Retinal pigment epithelial cell (primary cell): Measurements from ENCODE around the gene TIMM44.

ENCODE experiments used
- DNase-seq: peaks from one replicate; pipeline ENCODE4 v3.0.0-alpha.2; 2010; ENCODE audit warnings: low read depth
- H3K4me3 ChIP-seq: 2 replicates; pipeline ENCODE4 v1.5.1; 2011; ENCODE audit warnings: mild to moderate bottlenecking, low read length, control low read depth, moderate library complexity
- TF ChIP-seq, protein P1 (sequence below): conservative IDR thresholded peaks from 2 replicates; pipeline ENCODE4 v1.5.1; 2011; ENCODE audit warnings: low read depth, low read length, control low read depth, inconsistent platforms

TIMM44 gene

DNA sequence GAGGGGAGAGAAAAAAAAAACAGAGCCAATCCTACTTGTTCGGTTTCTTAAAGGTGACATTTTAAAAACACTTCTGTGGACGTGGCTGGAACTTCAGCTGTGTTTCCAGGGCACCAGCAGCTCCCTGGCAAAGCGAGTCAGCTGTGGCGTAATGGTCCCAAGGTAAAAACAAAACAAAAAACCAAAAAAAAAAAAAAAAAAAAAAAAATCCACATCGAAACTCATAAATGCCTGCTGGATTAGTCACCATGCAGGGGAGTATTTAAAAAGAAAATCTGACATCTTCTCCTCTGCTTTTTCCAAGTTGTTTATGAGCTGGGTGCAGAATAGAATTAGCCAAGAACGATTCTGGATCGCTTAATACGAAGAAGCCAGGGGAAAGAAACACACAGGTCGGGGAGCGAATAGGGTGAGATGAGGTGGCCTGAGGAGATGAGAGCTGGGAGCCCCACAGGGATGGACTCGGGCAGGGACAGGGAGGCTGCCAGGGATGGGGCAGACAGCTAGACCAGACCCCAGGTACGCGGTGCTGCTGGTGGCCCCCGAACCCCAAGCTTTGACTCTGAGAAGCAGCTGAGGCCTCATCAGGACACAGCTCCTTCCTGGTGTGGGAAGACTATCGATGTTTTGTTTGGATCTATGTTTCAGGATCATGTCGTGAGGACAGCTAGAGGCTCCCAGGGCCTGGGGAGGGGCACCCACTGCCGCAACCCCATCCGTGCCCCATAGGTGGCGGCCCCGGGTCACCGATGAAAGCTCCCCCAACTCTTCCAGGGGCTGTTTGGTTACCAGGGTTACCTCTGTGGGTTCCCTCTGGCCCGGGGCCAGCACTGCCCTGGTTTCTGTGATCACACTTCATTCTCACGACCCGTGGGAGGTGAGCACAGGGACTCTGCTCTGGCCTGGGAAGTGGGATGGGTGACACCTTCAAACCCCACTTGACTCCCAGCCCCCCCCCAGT lies 14.4 kb downstream of the TIMM44 start:
- H3K4me3 ChIP-seq, result no peak overlapping the region
- DNase-seq, result peak; percentile 35
- TF ChIP-seq, protein P1, sequence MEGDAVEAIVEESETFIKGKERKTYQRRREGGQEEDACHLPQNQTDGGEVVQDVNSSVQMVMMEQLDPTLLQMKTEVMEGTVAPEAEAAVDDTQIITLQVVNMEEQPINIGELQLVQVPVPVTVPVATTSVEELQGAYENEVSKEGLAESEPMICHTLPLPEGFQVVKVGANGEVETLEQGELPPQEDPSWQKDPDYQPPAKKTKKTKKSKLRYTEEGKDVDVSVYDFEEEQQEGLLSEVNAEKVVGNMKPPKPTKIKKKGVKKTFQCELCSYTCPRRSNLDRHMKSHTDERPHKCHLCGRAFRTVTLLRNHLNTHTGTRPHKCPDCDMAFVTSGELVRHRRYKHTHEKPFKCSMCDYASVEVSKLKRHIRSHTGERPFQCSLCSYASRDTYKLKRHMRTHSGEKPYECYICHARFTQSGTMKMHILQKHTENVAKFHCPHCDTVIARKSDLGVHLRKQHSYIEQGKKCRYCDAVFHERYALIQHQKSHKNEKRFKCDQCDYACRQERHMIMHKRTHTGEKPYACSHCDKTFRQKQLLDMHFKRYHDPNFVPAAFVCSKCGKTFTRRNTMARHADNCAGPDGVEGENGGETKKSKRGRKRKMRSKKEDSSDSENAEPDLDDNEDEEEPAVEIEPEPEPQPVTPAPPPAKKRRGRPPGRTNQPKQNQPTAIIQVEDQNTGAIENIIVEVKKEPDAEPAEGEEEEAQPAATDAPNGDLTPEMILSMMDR, result peak; percentile 56

DNA sequence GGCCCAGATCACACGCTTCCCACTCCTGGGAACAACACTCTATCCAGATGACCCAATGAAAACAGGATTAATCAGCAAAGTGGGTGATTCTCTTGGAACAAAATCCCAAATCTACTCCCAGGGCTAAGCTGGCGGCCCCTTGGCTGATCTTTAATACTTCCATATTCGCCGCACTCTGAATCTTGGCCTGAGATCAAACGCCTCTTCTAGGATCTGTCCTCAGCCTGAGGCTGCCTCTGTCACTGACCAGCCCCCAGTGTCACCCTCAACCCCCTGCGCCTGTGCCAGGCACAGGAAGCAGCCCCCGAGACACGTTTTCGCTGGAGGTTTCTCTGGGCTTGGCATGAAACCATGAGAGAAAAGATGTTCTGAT lies 15.1 kb downstream of the TIMM44 start:
- TF ChIP-seq, protein P1, result no peak
- H3K4me3 ChIP-seq, result no peak overlapping the region
- DNase-seq, result no peak

DNA sequence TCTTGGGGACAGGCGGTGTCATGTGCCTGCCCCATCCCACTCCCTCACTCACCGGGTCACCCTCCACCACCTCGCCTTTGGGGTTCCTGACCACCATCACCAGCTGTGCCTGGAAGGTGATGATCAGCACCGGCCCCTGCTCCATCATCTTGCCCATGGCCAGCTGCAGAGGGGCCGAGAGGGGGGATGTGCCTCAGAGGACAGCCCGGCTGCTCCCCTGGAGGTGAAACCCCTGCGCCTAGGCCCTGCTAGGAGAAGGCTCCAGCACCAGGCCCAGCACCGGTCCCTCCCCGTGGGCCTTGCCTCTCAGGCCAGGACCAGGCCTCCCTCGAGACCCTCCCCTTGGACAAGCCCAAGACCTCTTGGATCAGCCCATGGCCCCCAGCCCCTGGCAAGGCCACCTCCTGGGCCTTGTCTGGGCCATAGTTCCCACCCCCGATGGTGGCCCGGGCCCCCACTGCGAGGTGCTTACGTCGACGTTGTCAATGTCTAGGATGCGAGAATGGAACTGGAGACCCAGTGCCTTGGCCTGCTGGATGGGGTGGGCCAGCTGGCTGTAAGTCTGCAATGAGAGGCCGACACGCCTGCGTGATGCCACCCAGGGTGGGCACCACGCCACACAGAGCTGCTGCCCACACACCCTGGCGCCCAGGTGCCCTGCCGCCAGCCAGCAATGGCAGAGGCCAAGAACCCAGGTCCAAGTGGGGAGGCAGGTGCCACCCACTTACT lies 15.7 kb downstream of the TIMM44 start:
- TF ChIP-seq, protein P1, result no peak
- H3K4me3 ChIP-seq, result no peak overlapping the region
- DNase-seq, result no peak

DNA sequence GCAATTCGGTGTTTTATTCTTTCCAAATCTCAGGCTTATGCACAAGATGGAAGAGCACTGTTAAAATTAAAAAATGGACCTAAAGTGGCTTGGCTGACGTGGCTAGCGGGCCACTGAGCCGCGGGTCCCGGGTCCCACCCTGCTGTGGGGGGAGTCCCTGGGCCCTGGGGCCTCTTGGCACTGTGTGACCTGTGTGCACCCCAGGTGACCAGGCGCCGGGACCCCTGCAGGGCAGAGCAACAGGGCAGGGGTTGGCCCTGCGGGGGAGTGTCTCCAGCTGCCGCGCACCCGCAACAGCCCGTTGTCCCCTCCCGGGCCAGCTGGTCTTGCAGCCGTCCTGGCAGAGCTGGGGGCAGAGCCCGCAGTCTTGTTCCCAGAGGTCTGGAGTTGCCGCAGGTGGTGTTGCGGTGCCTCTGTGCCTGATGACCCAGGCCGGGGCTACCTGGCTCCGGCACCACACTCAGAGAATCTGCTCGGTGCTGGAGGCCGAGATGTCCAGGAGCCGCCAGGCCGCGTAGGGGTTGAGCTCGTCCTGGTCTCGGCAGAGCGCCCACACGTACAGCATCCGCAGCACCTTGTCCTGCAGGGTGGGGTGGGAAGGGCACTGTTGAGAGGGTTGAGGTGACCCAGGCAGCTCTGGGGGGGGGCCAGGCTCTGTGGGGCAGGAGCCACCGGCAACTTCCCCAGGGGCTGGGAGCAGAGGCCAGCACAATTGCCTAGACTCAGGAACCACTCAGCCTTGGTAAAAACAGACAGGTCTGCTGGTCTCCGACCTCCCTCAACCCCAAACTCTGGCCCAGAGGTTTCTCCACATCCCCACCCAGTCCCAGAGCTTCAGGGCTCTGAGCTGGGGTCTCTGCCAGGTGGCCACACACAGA lies 16.5 kb downstream of the TIMM44 start:
- no peak overlapping the region for H3K4me3 ChIP-seq
- TF ChIP-seq, protein P1, result no peak
- DNase-seq, result no peak

DNA sequence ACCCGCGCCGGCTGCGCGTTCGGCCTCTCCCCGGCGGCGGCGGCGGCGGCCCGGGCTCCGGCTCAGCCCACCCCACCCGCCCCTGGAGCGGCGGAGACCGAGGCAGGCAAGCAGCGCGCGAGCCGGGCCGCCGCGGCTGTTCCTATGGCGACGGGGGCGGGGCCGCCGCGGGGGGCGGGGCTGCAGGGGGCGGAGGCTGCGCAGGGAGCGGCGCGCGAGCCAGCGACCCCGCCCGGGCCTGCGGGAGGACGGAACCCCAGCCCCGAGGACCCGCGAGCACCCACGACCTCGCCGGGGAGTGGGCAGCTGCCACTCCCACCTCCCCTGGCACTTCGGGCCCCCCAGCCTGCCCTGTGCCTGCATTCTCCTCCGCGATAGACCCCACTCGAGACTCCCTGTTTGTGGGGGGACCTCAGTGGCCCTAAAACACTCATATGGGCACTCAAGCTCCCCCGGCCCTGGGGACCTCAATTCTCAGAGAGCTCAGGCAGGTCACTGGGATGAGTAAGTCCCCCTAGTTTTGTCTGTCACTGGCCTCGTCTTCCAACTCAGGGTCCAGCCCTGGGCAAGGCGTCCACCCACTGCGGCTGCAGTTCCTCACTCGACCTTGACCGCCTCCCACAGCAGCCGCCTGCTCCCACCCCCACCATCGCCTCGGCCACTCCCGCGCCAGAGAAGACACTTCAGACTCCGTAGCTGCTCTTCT lies 17.3 kb downstream of the TIMM44 start, which contains the start of gene CTXN1:
CTXN1 (minus strand) TSS at position 115 of the 706 bp plus-strand sequence. CDS start 597 bp downstream, outside the sequence.
- peak within 1 kb of the TSS; percentile 42 for H3K4me3 ChIP-seq
- TF ChIP-seq, protein P1, result no peak
- DNase-seq, result no peak
